Measurements from ENCODE around the gene SELENOV. TPM values are rescaled to one million over a fixed set of nuclear protein-coding genes. Genes with fewer than 3 reads are reported as not detected.

The SELENOV gene
- total RNA-seq, 4 donors from 2014 or later, result 2.5 to 4.4 (median 3.3) TPM

- Histone ChIP-seq H3K36me3 (no peaks in the 10 kb centered on the region), H3K4me1 (peaks cover 8 to 9% of the 10 kb centered on the region in 2 donors), H3K27ac (no peak overlapping the region), H3K27me3 (no peaks in the 10 kb centered on the region), H3K4me3 (replicated peaks in 1 of 3) (no peak overlapping the region), H3K9me3 (no peaks in the 10 kb centered on the region)
- WGBS, 2 donors, result 75 to 88% methylated on average over 3 of the region's 3 CpGs
- no peak for DNase-seq
- TF ChIP-seq POLR2A (IDR thresholded peaks at IDR 0.05), result no peak
- no peak for TF ChIP-seq CTCF (IDR thresholded peaks at IDR 0.05)
- intact Hi-C loops (cut with DNase I), result no loop called here
Observed at GRCh38 chr19:39543477-39543857, 28.5 kb downstream of the SELENOV start.

- 80 to 86% methylated on average over 7 of the region's 7 CpGs for WGBS, 2 donors
- no peaks in the 10 kb centered on the region for H3K9me3 ChIP-seq
- H3K27ac ChIP-seq, result no peak overlapping the region
- H3K27me3 ChIP-seq, result no peaks in the 10 kb centered on the region
- DNase-seq, result no peak
- intact Hi-C loops (cut with DNase I), result no loop called here
- H3K4me3 ChIP-seq (replicated peaks in 1 of 3), result no peak overlapping the region
- no peaks in the 10 kb centered on the region for H3K36me3 ChIP-seq
- H3K4me1 ChIP-seq, result no peaks in the 10 kb centered on the region
- TF ChIP-seq CTCF (IDR thresholded peaks at IDR 0.05) (no peak), POLR2A (IDR thresholded peaks at IDR 0.05) (no peak)
Observed at GRCh38 chr19:39544226-39544903, 29.4 kb downstream of the SELENOV start.

GRCh38 chr19:39544911-39545310, 30.0 kb downstream of the SELENOV start:
- no peak for DNase-seq
- intact Hi-C loops (cut with DNase I), result no loop called here
- TF ChIP-seq CTCF (IDR thresholded peaks at IDR 0.05), result no peak
- no peak for TF ChIP-seq POLR2A (IDR thresholded peaks at IDR 0.05)

GRCh38 chr19:39546599-39546998, 31.7 kb downstream of the SELENOV start:
- WGBS, 2 donors, result 46 to 53% methylated on average over 8 of the region's 8 CpGs
- intact Hi-C loops (cut with DNase I), result no loop called here

More at GRCh38 chr19:39544911-39545310, 30.0 kb downstream of the SELENOV start:
- H3K4me3 ChIP-seq (replicated peaks in 1 of 3), result no peak overlapping the region
- H3K9me3 ChIP-seq, result no peaks in the 10 kb centered on the region
- no peak overlapping the region for H3K27ac ChIP-seq
- no peaks in the 10 kb centered on the region for H3K27me3 ChIP-seq
- H3K36me3 ChIP-seq, result no peaks in the 10 kb centered on the region
- WGBS, 2 donors, result 40 to 53% methylated on average over 1 of the region's 1 CpG
- no peaks in the 10 kb centered on the region for H3K4me1 ChIP-seq

More at GRCh38 chr19:39546599-39546998, 31.7 kb downstream of the SELENOV start:
- TF ChIP-seq POLR2A (IDR thresholded peaks at IDR 0.05) (no peak), CTCF (IDR thresholded peaks at IDR 0.05) (no peak)
- Histone ChIP-seq H3K27me3 (no peaks in the 10 kb centered on the region), H3K9me3 (no peaks in the 10 kb centered on the region), H3K4me3 (replicated peaks in 1 of 3) (no peak overlapping the region), H3K4me1 (no peaks in the 10 kb centered on the region), H3K27ac (no peak overlapping the region), H3K36me3 (no peaks in the 10 kb centered on the region)
- DNase-seq, result no peak

Measured in thyroid gland (tissue), 4 donors.